ENCODE data around the gene CA5B.

DNA sequence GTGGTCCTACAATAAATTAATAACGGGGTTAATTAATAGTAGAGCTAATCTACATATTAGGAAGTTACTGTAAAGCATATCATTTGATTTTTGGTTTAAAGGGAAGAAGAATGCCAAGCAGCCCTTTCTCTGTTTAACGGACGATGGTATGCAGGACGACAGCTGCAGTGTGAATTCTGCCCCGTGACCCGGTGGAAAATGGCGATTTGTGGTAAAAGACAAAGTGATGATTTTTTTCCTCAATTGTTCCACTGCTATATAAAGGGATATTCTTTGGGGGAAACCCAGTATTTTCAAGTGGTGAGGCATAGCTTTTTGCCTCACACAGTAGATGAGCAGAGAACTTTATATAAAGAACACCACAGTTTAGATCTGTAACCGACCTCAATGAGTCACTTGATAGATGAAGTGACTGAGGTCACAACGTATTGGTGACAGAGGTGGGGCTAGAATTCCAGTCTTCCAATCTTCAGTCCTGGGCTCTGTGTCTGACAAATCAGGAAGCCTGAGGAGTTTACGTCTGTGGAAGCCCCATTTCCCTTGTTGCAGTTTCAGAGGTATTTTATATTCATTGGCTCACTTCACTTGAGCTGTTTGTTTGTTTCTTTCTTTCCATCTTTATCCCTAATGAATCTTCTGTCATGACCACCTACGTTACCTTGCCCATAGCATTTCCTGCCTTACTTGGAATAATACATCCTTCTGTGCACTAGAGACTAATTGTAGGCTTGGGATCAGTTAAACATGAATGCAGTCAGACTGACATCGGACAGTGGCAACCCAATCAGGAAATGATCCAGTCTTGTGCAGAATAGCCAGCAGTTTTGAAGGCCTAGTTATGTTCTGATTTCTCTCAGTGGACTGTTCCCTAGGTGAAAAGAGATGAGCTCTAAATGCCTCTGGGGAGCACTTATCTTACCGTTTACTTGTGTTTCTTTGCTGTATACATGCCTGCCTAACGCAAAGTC, 82.3 kb downstream of the CA5B start:
- TF ChIP-seq, protein P1, sequence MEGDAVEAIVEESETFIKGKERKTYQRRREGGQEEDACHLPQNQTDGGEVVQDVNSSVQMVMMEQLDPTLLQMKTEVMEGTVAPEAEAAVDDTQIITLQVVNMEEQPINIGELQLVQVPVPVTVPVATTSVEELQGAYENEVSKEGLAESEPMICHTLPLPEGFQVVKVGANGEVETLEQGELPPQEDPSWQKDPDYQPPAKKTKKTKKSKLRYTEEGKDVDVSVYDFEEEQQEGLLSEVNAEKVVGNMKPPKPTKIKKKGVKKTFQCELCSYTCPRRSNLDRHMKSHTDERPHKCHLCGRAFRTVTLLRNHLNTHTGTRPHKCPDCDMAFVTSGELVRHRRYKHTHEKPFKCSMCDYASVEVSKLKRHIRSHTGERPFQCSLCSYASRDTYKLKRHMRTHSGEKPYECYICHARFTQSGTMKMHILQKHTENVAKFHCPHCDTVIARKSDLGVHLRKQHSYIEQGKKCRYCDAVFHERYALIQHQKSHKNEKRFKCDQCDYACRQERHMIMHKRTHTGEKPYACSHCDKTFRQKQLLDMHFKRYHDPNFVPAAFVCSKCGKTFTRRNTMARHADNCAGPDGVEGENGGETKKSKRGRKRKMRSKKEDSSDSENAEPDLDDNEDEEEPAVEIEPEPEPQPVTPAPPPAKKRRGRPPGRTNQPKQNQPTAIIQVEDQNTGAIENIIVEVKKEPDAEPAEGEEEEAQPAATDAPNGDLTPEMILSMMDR (IDR thresholded peaks at IDR 0.05) = no peak
- no peak for TF ChIP-seq POLR2A (IDR thresholded peaks at IDR 0.05)
